HG02588 (cell line): ENCODE data around the gene WNT5B.

ENCODE experiments used
- ATAC-seq: cut with Tn5 transposase; IDR thresholded peaks from one replicate; pipeline ENCODE4 v1.9.1; 2021; ENCODE audit warnings: mild to moderate bottlenecking, moderate library complexity; ENCODE audit not compliant: unreplicated experiment

WNT5B gene

GRCh38 chr12:1629338-1630132 lies 504 bp downstream of the WNT5B start:
- ATAC-seq: no peak

GRCh38 chr12:1630133-1630826 lies 1.2 kb downstream of the WNT5B start:
- ATAC-seq: no peak

- ATAC-seq: no peak
Observed at GRCh38 chr12:1630827-1631591, 2.0 kb downstream of the WNT5B start.

- no peak for ATAC-seq
Observed at GRCh38 chr12:1632702-1633101, 3.7 kb downstream of the WNT5B start.

DNA sequence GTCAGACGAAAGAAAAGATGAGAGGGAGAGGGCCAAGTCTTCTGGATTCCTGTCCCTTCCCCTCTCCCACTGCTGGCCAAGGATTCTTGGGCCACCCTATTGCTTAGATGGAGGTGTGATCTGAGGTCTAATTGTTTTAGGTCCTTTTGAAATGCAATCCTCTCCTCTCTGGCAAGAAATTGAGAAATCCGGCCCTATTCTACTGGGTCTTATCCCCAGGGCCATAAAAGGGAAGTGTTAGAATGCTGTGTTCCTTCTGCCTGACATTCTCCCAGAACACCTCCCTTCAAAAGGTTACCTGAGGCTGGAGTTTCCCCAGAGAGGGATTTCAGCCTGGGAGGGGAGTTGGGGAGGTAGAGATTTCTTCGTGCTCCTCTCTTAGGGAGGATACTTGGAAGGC lies 4.4 kb downstream of the WNT5B start:
- ATAC-seq: no peak

DNA sequence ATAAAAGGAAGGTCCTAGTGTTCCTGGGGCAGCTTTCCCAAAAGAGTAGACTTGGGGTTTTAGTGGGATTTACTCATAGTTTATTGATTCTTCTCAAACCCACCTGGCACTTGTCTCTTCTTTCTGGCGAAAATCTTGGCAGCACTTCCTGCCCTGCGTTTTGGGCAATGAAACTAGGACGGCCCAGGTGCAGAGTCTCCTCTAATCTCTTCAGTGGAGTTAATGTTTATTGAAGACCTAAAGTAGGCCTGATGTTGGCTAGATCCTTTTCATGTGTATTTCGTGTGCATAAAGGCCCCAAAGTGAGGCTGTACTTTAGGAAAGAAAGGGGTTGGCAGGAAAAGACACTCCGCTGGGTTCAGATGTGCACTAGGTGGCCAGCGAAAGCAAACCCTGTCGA lies 5.1 kb downstream of the WNT5B start:
- no peak for ATAC-seq

GRCh38 chr12:1634590-1635191 lies 5.7 kb downstream of the WNT5B start:
- ATAC-seq: no peak

DNA sequence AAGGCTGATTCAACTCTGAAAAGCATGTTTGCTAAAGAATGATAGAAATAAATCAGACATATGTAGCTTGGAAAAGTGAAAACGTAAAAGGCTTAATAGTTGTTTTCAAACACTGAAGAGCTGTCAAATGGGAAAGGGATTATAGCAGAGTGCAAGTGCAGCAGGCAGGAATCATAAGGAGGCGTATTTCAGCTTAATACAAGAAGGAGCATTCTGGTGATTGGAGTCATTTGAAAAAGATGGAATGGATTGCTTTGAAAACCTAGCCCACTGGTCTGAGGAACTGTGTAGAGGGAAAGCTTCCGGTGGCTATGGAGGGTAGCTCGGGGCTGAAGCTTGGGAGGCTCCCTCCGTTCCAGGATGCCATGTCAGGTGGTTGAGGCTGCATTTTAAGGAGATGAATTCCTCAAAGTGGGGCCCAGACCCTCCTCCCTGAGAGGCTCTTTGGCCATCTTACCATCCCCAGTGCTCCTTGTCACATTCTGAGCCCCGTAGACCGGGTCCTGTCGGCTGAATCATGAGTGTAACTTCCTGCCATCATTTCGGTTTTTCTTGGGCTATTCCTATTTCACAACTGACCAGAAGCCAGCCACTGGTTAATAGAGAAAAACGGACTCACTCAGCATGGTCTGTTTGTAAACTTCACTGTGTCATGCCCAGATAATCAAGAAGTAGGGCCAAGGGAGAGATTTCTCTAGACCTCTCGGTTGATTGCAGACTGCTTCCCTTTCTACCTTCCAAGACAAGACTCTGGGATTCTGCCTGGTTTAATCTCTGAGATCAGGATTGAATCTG lies 6.5 kb downstream of the WNT5B start:
- no peak for ATAC-seq

- ATAC-seq: no peak
Observed at GRCh38 chr12:1638203-1638602, 9.2 kb downstream of the WNT5B start.

- ATAC-seq: no peak
Observed at GRCh38 chr12:1639538-1639937, 10.5 kb downstream of the WNT5B start.

- no peak for ATAC-seq
Observed at GRCh38 chr12:1640328-1641234, 11.6 kb downstream of the WNT5B start.

DNA sequence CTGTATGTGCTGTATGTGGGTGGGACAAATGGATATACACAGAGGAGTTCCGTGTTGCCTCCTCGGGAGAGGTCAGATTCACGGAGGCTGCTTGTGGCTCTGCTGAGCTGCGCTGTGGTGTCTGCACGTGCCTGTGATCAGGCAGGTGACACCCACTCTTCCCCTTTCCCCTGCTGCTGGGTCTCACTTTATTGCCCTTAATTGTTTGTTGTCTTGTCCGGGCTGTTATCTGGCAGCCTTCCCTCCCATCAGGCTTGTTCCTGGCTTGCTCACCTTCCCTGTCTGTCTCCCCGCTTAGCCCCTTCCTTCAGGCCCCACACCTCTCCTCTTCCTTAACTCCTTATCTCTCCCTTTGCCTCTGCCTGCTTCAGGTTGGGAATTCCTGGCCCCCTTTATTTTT lies 13.5 kb downstream of the WNT5B start:
- ATAC-seq: no peak

DNA sequence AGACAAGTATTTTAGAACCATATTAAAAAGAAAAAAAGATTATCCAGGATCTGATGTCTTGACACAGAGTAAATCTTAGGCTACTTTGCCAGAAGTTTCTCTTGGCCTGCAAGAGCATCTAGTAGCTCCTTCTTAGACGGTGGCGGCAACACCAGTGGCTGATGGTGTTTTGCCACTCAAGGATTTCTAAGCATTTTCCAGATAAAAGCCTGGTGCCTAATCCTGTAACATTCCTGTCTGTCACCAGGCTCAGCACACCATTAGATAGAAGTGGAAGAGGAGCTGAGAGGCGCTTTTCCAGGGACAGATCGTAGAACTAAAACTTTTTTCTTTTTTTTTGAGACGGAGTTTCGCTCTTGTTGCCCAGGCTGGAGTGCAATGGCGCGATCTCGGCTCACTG lies 14.0 kb downstream of the WNT5B start:
- ATAC-seq: no peak

GRCh38 chr12:1643905-1644533 lies 15.0 kb downstream of the WNT5B start:
- ATAC-seq: no peak

- no peak for ATAC-seq
Observed at GRCh38 chr12:1644534-1645438, 15.8 kb downstream of the WNT5B start.

- ATAC-seq: no peak
Observed at GRCh38 chr12:1645819-1646218, 16.8 kb downstream of the WNT5B start.

- no peak for ATAC-seq
Observed at GRCh38 chr12:1646569-1647284, 17.7 kb downstream of the WNT5B start.
